H1 (cell line): ENCODE results near the gene C20orf144. TPM values are rescaled to one million over a fixed set of nuclear protein-coding genes. Genes with fewer than 3 reads are reported as not detected.

ENCODE experiments used
- CTCF ChIA-PET: fragments of 300-600 bp; sonication (Branson Sonifier 250); formaldehyde crosslinking; loops from one replicate; lab custom pipeline; 2021; ENCODE audit not compliant: partially characterized antibody; lab: Charles Lee
- POLR2A ChIA-PET: fragments of 300-600 bp; sonication (Branson Sonifier 250); formaldehyde crosslinking; loops from one replicate; lab custom pipeline; 2021; ENCODE audit warnings: inconsistent platforms; ENCODE audit not compliant: partially characterized antibody; lab: Charles Lee
- DNase-seq, 2 experiments: peaks; one replicate each; pipeline versions ENCODE4 v3.0.0 to v3.0.0-alpha.2; 2010 to 2022; ENCODE audit warnings: low spot score in 2 of 2, low read depth in 1 of 2, mixed read lengths in 1 of 2
- FAIRE-seq: peaks from 2 replicates; lab custom pipeline; 2011; peaks lifted over from hg19 to GRCh38; lab: Jason Lieb, UNC
- H2AFZ ChIP-seq: 2 replicates; pipeline ENCODE4 v1.8.1; 2012; ENCODE audit warnings: low read length, inconsistent platforms
- H2AK5ac ChIP-seq: 2 replicates; pipeline ENCODE4 v1.6.1; 2013; ENCODE audit warnings: low read depth, low read length
- H2BK120ac ChIP-seq: replicated peaks from 2 replicates; pipeline ENCODE3; 2013; ENCODE audit warnings: low read depth, low read length, inconsistent platforms
- H2BK12ac ChIP-seq: 2 replicates; pipeline ENCODE4 v1.6.1; 2013; ENCODE audit warnings: low read depth, low read length
- H2BK15ac ChIP-seq: 2 replicates; pipeline ENCODE4 v1.6.1; 2013; ENCODE audit warnings: low read length
- H2BK20ac ChIP-seq: 2 replicates; pipeline ENCODE4 v1.6.1; 2013; ENCODE audit warnings: low read length
- H2BK5ac ChIP-seq: 2 replicates; pipeline ENCODE4 v1.6.1; 2013; ENCODE audit warnings: low read depth, low read length
- H3K14ac ChIP-seq: 2 replicates; pipeline ENCODE4 v1.6.1; 2013; ENCODE audit warnings: inconsistent platforms; ENCODE audit not compliant: insufficient read length
- H3K18ac ChIP-seq: 2 replicates; pipeline ENCODE4 v1.6.1; 2013; ENCODE audit warnings: low read length; ENCODE audit errors: extremely low read depth
- H3K23ac ChIP-seq: 2 replicates; pipeline ENCODE4 v1.6.1; 2013; ENCODE audit warnings: inconsistent platforms; ENCODE audit not compliant: insufficient read length
- H3K23me2 ChIP-seq: 2 replicates; pipeline ENCODE4 v1.6.1; 2013; ENCODE audit warnings: low read depth, low read length
- H3K27ac ChIP-seq: 2 replicates; pipeline ENCODE4 v1.6.1; 2011; ENCODE audit warnings: low read depth, low read length, inconsistent platforms
- H3K27me3 ChIP-seq, 4 experiments: replicated peaks in 1 of 4; 1 replicate in 1 of 4; 2 replicates in 3 of 4; pipeline versions ENCODE4 v1.6.1 to v1.8.1; 2011 to 2013; ENCODE audit warnings: low read length in 3 of 4, mild to moderate bottlenecking in 3 of 4, inconsistent platforms in 2 of 4, mixed read lengths in 2 of 4, moderate library complexity in 1 of 4; ENCODE audit not compliant: control insufficient read depth in 3 of 4, insufficient read depth in 3 of 4; ENCODE audit errors: extremely low read depth in 1 of 4
- H3K36me3 ChIP-seq, 4 experiments: 2 replicates each; pipeline versions ENCODE4 v1.6.1 to v1.8.1; 2011 to 2013; ENCODE audit warnings: mild to moderate bottlenecking in 4 of 4, low read length in 3 of 4, moderate library complexity in 2 of 4, control low read depth in 1 of 4, inconsistent platforms in 1 of 4; ENCODE audit not compliant: insufficient read depth in 4 of 4, control insufficient read depth in 2 of 4
- H3K4ac ChIP-seq: replicated peaks from 2 replicates; pipeline ENCODE3; 2013; ENCODE audit warnings: low read length, low read depth, mixed read lengths, inconsistent platforms; ENCODE audit not compliant: insufficient read length
- H3K4me1 ChIP-seq, 4 experiments: replicated peaks in 1 of 4; 1 replicate in 1 of 4; 2 replicates in 3 of 4; pipeline versions ENCODE4 v1.6.1 to v1.8.1; 2011 to 2013; ENCODE audit warnings: low read length in 3 of 4, inconsistent platforms in 2 of 4, mixed read lengths in 1 of 4; ENCODE audit not compliant: insufficient read depth in 4 of 4, control insufficient read depth in 3 of 4
- H3K4me2 ChIP-seq, 2 experiments: 2 replicates each; pipeline versions ENCODE4 v1.6.1 to v1.8.1; 2011 to 2013; ENCODE audit warnings: low read depth in 2 of 2, low read length in 2 of 2, control low read depth in 1 of 2, inconsistent platforms in 1 of 2, mild to moderate bottlenecking in 1 of 2; ENCODE audit not compliant: insufficient read depth in 1 of 2
- H3K4me3 ChIP-seq, 4 experiments: fragments of 200-600, 300-600 bp in 1 of 4; sonication (generic), shearing (Covaris generic), sonication (Bioruptor Twin) in 1 of 4; 2 replicates each; pipeline versions ENCODE4 v1.5.1 to v1.8.1; 2011 to 2016; ENCODE audit warnings: low read length in 4 of 4, low read depth in 3 of 4, control low read depth in 2 of 4, inconsistent platforms in 2 of 4, mild to moderate bottlenecking in 2 of 4, mixed read lengths in 1 of 4, moderate library complexity in 1 of 4; ENCODE audit not compliant: insufficient read depth in 2 of 4; ENCODE audit errors: extremely low read depth in 1 of 4
- H3K56ac ChIP-seq: replicated peaks from 2 replicates; pipeline ENCODE3; 2013; ENCODE audit warnings: low read depth, mild to moderate bottlenecking, mixed read lengths, low read length, inconsistent platforms; ENCODE audit not compliant: insufficient read length
- H3K79me1 ChIP-seq: 2 replicates; pipeline ENCODE4 v1.6.1; 2013; ENCODE audit warnings: low read depth, low read length, control low read depth
- H3K79me2 ChIP-seq, 2 experiments: 2 replicates each; pipeline versions ENCODE4 v1.6.1 to v1.8.1; 2012 to 2013; ENCODE audit warnings: low read length in 2 of 2, mild to moderate bottlenecking in 2 of 2, inconsistent platforms in 1 of 2; ENCODE audit not compliant: insufficient read depth in 2 of 2, control insufficient read depth in 1 of 2
- H3K9ac ChIP-seq, 4 experiments: replicated peaks in 1 of 4; 1 replicate in 1 of 4; 2 replicates in 3 of 4; pipeline versions ENCODE4 v1.6.1 to v1.8.1; 2011 to 2013; ENCODE audit warnings: low read depth in 3 of 4, low read length in 3 of 4, control low read depth in 2 of 4, mild to moderate bottlenecking in 2 of 4, moderate library complexity in 2 of 4, inconsistent platforms in 1 of 4; ENCODE audit errors: extremely low read depth in 1 of 4
- H3K9me3 ChIP-seq, 2 experiments: 2 replicates each; pipeline versions ENCODE4 v1.6.1 to v1.8.1; 2012 to 2013; ENCODE audit warnings: mild to moderate bottlenecking in 2 of 2, moderate library complexity in 2 of 2, control low read depth in 1 of 2, inconsistent platforms in 1 of 2, low read depth in 1 of 2, low read length in 1 of 2, mixed read lengths in 1 of 2; ENCODE audit not compliant: insufficient read depth in 2 of 2
- H4K20me1 ChIP-seq, 2 experiments: replicated peaks in 1 of 2; 2 replicates each; pipeline versions ENCODE3 to v1.8.1; 2011 to 2013; ENCODE audit warnings: inconsistent platforms in 2 of 2, low read length in 2 of 2, mild to moderate bottlenecking in 1 of 2; ENCODE audit not compliant: insufficient read depth in 2 of 2, control insufficient read depth in 1 of 2
- H4K5ac ChIP-seq: 2 replicates; pipeline ENCODE4 v1.6.1; 2013; ENCODE audit warnings: low read length, low read depth, mixed read lengths, inconsistent platforms; ENCODE audit not compliant: insufficient read length
- H4K8ac ChIP-seq: 2 replicates; pipeline ENCODE4 v1.8.0; 2013; ENCODE audit warnings: mild to moderate bottlenecking, moderate library complexity, low read length, inconsistent platforms; ENCODE audit not compliant: insufficient read depth; ENCODE audit errors: extremely low read depth
- H4K91ac ChIP-seq: replicated peaks from 2 replicates; pipeline ENCODE3; 2013; ENCODE audit warnings: low read length, mixed read lengths, inconsistent platforms; ENCODE audit not compliant: insufficient read length
- GABPA ChIP-seq: IDR thresholded peaks from 2 replicates; pipeline ENCODE4 v1.6.1; 2011; ENCODE audit warnings: mild to moderate bottlenecking, low read length, moderate library complexity, borderline replicate concordance; ENCODE audit not compliant: insufficient read depth
- RXRA ChIP-seq: IDR thresholded peaks from 2 replicates; pipeline ENCODE4 v1.6.1; 2011; ENCODE audit warnings: low read depth, mild to moderate bottlenecking, low read length, moderate library complexity; ENCODE audit not compliant: insufficient read depth
- WGBS, 2 experiments: shearing (Covaris generic) in 1 of 2; methylation state at CpG; one replicate each; pipeline versions ENCODE4 v1.1.6 to v1.1.7; 2013 to 2015; ENCODE audit warnings: low lambda C conversion rate in 2 of 2, mixed read lengths in 2 of 2, inconsistent platforms in 1 of 2, low coverage in 1 of 2, missing lambda C conversion rate in 1 of 2; ENCODE audit not compliant: insufficient replicate concordance in 2 of 2, insufficient coverage in 1 of 2, insufficient read length in 1 of 2; ENCODE audit errors: extremely low coverage in 1 of 2, missing lambda C conversion rate in 1 of 2; 5-methylcytosine and 5-hydroxymethylcytosine counted together
- polyA plus RNA-seq, 7 experiments: library from polyadenylated mRNA; depleted of rRNA in 3 of 7; stranded (reverse) in 5 of 7; unstranded in 2 of 7; fragments of >200 nt in 5 of 7; fragments of 200-250 nt in 2 of 7; gene quantifications; 1 replicate in 5 of 7; 2 replicates in 1 of 7; 4 replicates in 1 of 7; pipeline versions ENCODE4 v1.2.1 to v1.2.3, GENCODE V29; 2011 to 2013; ENCODE audit warnings: missing spikeins in 2 of 7, mixed read lengths in 2 of 7
- total RNA-seq: library from RNA; stranded (reverse); fragmentation: NEBNext Ultra II Directional; extraction: Animal tissue kit (Norgen Biotek cat#: 25700); gene quantifications from 2 replicates; pipeline ENCODE4 v1.2.1, GENCODE V29; 2021
- TF ChIP-seq, protein P1 (sequence below): IDR thresholded peaks from 2 replicates; pipeline ENCODE4 v1.6.1; 2012; ENCODE audit warnings: low read length, inconsistent platforms

C20orf144 gene
- total and polyA plus RNA-seq, 2 of the 8 experiments (the other 6 are each of a cell fraction or from before 2014, with no cell fraction given), result 0.21 to 0.24 TPM

DNA sequence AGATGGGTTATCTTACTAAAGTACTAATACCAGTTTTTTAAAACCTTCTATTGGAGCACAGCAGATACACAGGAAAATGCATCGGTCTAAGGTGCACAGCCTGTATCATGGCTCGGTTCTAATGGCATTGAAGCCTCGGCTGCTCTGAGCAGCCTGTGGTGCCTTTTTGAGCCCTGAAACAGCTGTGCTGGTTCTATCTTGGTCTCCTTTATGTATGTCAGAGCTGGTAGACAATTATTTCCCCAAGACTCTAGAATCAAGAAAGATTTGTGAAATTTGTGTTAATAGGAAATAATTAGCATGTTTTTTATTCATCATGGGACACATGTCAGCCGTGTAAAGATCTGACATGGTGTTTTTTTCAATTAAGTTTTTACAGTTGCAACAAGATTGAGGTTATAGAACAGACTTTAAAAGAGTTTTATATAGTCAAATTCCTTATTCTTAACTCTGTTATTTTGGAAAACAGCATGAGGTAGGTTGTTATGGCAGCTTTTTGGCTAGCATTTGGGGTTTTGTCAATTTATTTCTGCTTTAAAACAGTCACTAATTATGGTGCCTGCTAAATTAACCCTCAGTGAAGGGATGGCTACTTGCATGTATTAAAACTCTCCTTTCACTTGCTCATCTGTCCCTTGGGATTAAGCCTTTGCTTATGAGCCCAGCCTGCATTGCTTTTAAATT lies 40.3 kb upstream of the C20orf144 start:
- Histone ChIP-seq H3K27me3 (no peaks in the 10 kb centered on the region), H3K27ac (no peak overlapping the region), H3K4me2 (no peak overlapping the region), H2BK20ac (no peak overlapping the region), H2BK120ac (no peak overlapping the region), H3K23me2 (no peaks in the 10 kb centered on the region), H4K91ac (no peak overlapping the region), H3K9me3 (no peaks in the 10 kb centered on the region), H3K23ac (no peak overlapping the region), H3K4me1 (no peaks in the 10 kb centered on the region), H3K4ac (no peak overlapping the region), H4K8ac (no peak overlapping the region), H3K79me1 (no peaks in the 10 kb centered on the region), H3K4me3 (no peak overlapping the region), H3K18ac (no peak overlapping the region), H3K56ac (no peak overlapping the region), H2AFZ (no peak overlapping the region), H3K9ac (no peak overlapping the region), H2BK15ac (no peak overlapping the region), H4K20me1 (no peaks in the 10 kb centered on the region), H2BK5ac (no peak overlapping the region), H3K14ac (no peak overlapping the region), H4K5ac (no peak overlapping the region), H3K79me2 (no peaks in the 10 kb centered on the region), H2AK5ac (no peak overlapping the region), H2BK12ac (no peak overlapping the region), H3K36me3 (peaks cover 0 to 10% (median 2%) of the 10 kb centered on the region in 4 experiments; a peak in 4 of 8 replicates)
- no peak for FAIRE-seq
- ChIA-PET CTCF (interaction anchor here (1.2 kb wide), 1 partner anchor 158 kb away, joined by 3 read pairs; no protein-coding TSS in a partner anchor), POLR2A (no interaction called here)
- WGBS, 2 experiments, result 91% methylated on average over 4 of the region's 4 CpGs; no CpG with 5 or more reads in 1 of the 2 experiments
- no peak for DNase-seq
- TF ChIP-seq RXRA (no peak), GABPA (no peak)
- TF ChIP-seq, protein P1, sequence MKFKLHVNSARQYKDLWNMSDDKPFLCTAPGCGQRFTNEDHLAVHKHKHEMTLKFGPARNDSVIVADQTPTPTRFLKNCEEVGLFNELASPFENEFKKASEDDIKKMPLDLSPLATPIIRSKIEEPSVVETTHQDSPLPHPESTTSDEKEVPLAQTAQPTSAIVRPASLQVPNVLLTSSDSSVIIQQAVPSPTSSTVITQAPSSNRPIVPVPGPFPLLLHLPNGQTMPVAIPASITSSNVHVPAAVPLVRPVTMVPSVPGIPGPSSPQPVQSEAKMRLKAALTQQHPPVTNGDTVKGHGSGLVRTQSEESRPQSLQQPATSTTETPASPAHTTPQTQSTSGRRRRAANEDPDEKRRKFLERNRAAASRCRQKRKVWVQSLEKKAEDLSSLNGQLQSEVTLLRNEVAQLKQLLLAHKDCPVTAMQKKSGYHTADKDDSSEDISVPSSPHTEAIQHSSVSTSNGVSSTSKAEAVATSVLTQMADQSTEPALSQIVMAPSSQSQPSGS, result no peak
